ENCODE data around the gene ZNF22.

Gene ZNF22

GRCh38 chr10:45035673-45036072 is 35.0 kb downstream of the ZNF22 start:
- no peak for TF ChIP-seq CTCF (IDR thresholded peaks at IDR 0.05)
- peaks cover 24% of the 10 kb centered on the region for H3K9me3 Mint-ChIP-seq

GRCh38 chr10:45040921-45041542 is 40.3 kb downstream of the ZNF22 start:
- Mint-ChIP-seq H3K36me3 (ENCODE audit: low read depth) (no peaks in the 10 kb centered on the region), H3K27ac (no peak overlapping the region), H3K9me3 (no peaks in the 10 kb centered on the region), H3K4me1 (no peaks in the 10 kb centered on the region), H3K4me3 (no peak overlapping the region), H3K27me3 (ENCODE audit: low read depth, poor library complexity) (peaks cover 3% of the 10 kb centered on the region)
- no peak for TF ChIP-seq CTCF (IDR thresholded peaks at IDR 0.05)
- DNase-seq: no peak

More at GRCh38 chr10:45035673-45036072, 35.0 kb downstream of the ZNF22 start:
- peaks cover 8% of the 10 kb centered on the region for H3K36me3 Mint-ChIP-seq (ENCODE audit: low read depth)
- H3K27ac Mint-ChIP-seq: no peak overlapping the region
- H3K4me3 Mint-ChIP-seq: no peak overlapping the region
- peaks cover 6% of the 10 kb centered on the region for H3K27me3 Mint-ChIP-seq (ENCODE audit: low read depth, poor library complexity)
- no peaks in the 10 kb centered on the region for H3K4me1 Mint-ChIP-seq
- no peak for DNase-seq

GRCh38 chr10:45044290-45044689 is 43.6 kb downstream of the ZNF22 start:
- no peak for TF ChIP-seq CTCF (IDR thresholded peaks at IDR 0.05)
- no peak for DNase-seq
- Mint-ChIP-seq H3K27ac (no peak overlapping the region), H3K9me3 (peaks cover 9% of the 10 kb centered on the region), H3K27me3 (ENCODE audit: low read depth, poor library complexity) (no peaks in the 10 kb centered on the region), H3K36me3 (ENCODE audit: low read depth) (no peaks in the 10 kb centered on the region), H3K4me1 (no peaks in the 10 kb centered on the region), H3K4me3 (no peak overlapping the region)

- H3K9me3 Mint-ChIP-seq: peaks cover 15% of the 10 kb centered on the region
- H3K4me1 Mint-ChIP-seq: no peaks in the 10 kb centered on the region
- no peak for DNase-seq
- no peak overlapping the region for H3K4me3 Mint-ChIP-seq
- H3K27me3 Mint-ChIP-seq (ENCODE audit: low read depth, poor library complexity): peaks cover 6% of the 10 kb centered on the region
- H3K36me3 Mint-ChIP-seq (ENCODE audit: low read depth): no peaks in the 10 kb centered on the region
- TF ChIP-seq CTCF (IDR thresholded peaks at IDR 0.05): no peak
- no peak overlapping the region for H3K27ac Mint-ChIP-seq
Measured at GRCh38 chr10:45050551-45051235, 50.0 kb downstream of the ZNF22 start.

- no peak for DNase-seq
- no peak overlapping the region for H3K27ac Mint-ChIP-seq
- H3K36me3 Mint-ChIP-seq (ENCODE audit: low read depth): no peaks in the 10 kb centered on the region
- H3K4me1 Mint-ChIP-seq: no peaks in the 10 kb centered on the region
- no peak overlapping the region for H3K4me3 Mint-ChIP-seq
- no peak for TF ChIP-seq CTCF (IDR thresholded peaks at IDR 0.05)
- peaks cover 8% of the 10 kb centered on the region for H3K27me3 Mint-ChIP-seq (ENCODE audit: low read depth, poor library complexity)
- H3K9me3 Mint-ChIP-seq: peaks cover 15% of the 10 kb centered on the region
Measured at GRCh38 chr10:45052700-45053099, 52.0 kb downstream of the ZNF22 start.

All from nephron progenitor cell (in vitro differentiated cells).